Measurements from ENCODE around the gene PBLD. TPM values are rescaled to one million over a fixed set of nuclear protein-coding genes. Genes with fewer than 3 reads are reported as not detected.

Gene PBLD
- total RNA-seq, 1 experiment from 2014 or later: 11.7 TPM

- no peak overlapping the region for H3K27ac ChIP-seq
- BruUV-seq (replicated peaks): no TSS peak
- TF ChIP-seq EZH2 (IDR thresholded peaks at IDR 0.05; ENCODE audit: low read depth) (no peak), CTCF (conservative IDR thresholded peaks at IDR 0.05) (peak; percentile 81)
- peak; percentile 9 to 80 for DNase-seq
- H3K9me2 ChIP-seq (ENCODE audit: insufficient read depth): no peaks in the 10 kb centered on the region
- no peak overlapping the region for H2AFZ ChIP-seq
- no peaks in the 10 kb centered on the region for H3K27me3 ChIP-seq (ENCODE audit: insufficient read depth, low read depth)
- 0 out of 2 replicates have a peak, but pooled peaks cover 3% of the 10 kb centered on the region for H3F3A ChIP-seq (ENCODE audit: insufficient read depth, low read depth)
- intact Hi-C loops (cut with micrococcal nuclease; ENCODE audit: unreplicated experiment): loop anchor here (1.0 to 5.0 kb wide), 6 partner anchors 90 to 635 kb away; partner anchors contain the start of gene CTNNA3
- POLR2A ChIA-PET (ENCODE audit: unreplicated experiment): interaction anchor here (0.6 kb wide), 3 partner anchors 27 to 144 kb away, joined by 3 to 24 read pairs (median 15); no protein-coding TSS in a partner anchor
- H3K4me3 ChIP-seq: no peak overlapping the region
- H3K79me2 ChIP-seq (ENCODE audit: low read depth): no peaks in the 10 kb centered on the region
- peak overlapping the region; percentile 11 for H3K4me2 ChIP-seq
- H4K20me1 ChIP-seq (ENCODE audit: insufficient read depth): no peaks in the 10 kb centered on the region
- peaks cover 14% of the 10 kb centered on the region for H3K4me1 ChIP-seq (replicated peaks; ENCODE audit: insufficient read depth)
- H3K9me3 ChIP-seq (ENCODE audit: insufficient read depth, low read depth): no peaks in the 10 kb centered on the region
- H3K36me3 ChIP-seq (ENCODE audit: low read depth): no peaks in the 10 kb centered on the region
- CTCF ChIA-PET: interaction anchor here (0.5 to 2.8 kb wide), 8 partner anchors 78 to 605 kb away, joined by 3 to 24 read pairs (median 3); no protein-coding TSS in a partner anchor
Measured at GRCh38 chr10:68301790-68302502, 30.8 kb downstream of the PBLD start.

GRCh38 chr10:68301301-68301700, 31.4 kb downstream of the PBLD start:
- intact Hi-C loops (cut with micrococcal nuclease; ENCODE audit: unreplicated experiment): loop anchor here (5.0 kb wide), 2 partner anchors 604 to 634 kb away; partner anchors contain the start of gene CTNNA3
- H3F3A ChIP-seq (ENCODE audit: insufficient read depth, low read depth): 0 out of 2 replicates have a peak, but pooled peaks cover under 1% of the 10 kb centered on the region
- H3K27ac ChIP-seq: no peak overlapping the region
- H3K4me1 ChIP-seq (replicated peaks; ENCODE audit: insufficient read depth): peaks cover 9% of the 10 kb centered on the region
- H3K4me3 ChIP-seq: no peak overlapping the region
- ChIA-PET POLR2A (ENCODE audit: unreplicated experiment) (interaction anchor here (0.6 kb wide), 1 partner anchor 27 kb away, joined by 3 read pairs; no protein-coding TSS in a partner anchor), CTCF (interaction anchor here (0.5 to 2.8 kb wide), 8 partner anchors 77 to 604 kb away, joined by 3 to 24 read pairs (median 3); no protein-coding TSS in a partner anchor)
- no peaks in the 10 kb centered on the region for H4K20me1 ChIP-seq (ENCODE audit: insufficient read depth)
- TF ChIP-seq EZH2 (IDR thresholded peaks at IDR 0.05; ENCODE audit: low read depth) (no peak), CTCF (conservative IDR thresholded peaks at IDR 0.05) (no peak)
- H3K4me2 ChIP-seq: no peak overlapping the region
- no peaks in the 10 kb centered on the region for H3K9me2 ChIP-seq (ENCODE audit: insufficient read depth)
- no peaks in the 10 kb centered on the region for H3K9me3 ChIP-seq (ENCODE audit: insufficient read depth, low read depth)
- no TSS peak for BruUV-seq (replicated peaks)
- no peak for DNase-seq
- no peak overlapping the region for H2AFZ ChIP-seq
- no peaks in the 10 kb centered on the region for H3K27me3 ChIP-seq (ENCODE audit: insufficient read depth, low read depth)
- no peaks in the 10 kb centered on the region for H3K36me3 ChIP-seq (ENCODE audit: low read depth)
- no peaks in the 10 kb centered on the region for H3K79me2 ChIP-seq (ENCODE audit: low read depth)

GRCh38 chr10:68296843-68297663, 35.7 kb downstream of the PBLD start:
- H3F3A ChIP-seq (ENCODE audit: insufficient read depth, low read depth): no peaks in the 10 kb centered on the region
- H3K4me3 ChIP-seq: no peak overlapping the region
- H3K4me1 ChIP-seq (replicated peaks; ENCODE audit: insufficient read depth): peaks cover 8% of the 10 kb centered on the region
- H3K36me3 ChIP-seq (ENCODE audit: low read depth): no peaks in the 10 kb centered on the region
- no peak for DNase-seq
- H3K9me3 ChIP-seq (ENCODE audit: insufficient read depth, low read depth): no peaks in the 10 kb centered on the region
- no peaks in the 10 kb centered on the region for H4K20me1 ChIP-seq (ENCODE audit: insufficient read depth)
- POLR2A ChIA-PET (ENCODE audit: unreplicated experiment): no interaction called here
- BruUV-seq (replicated peaks): no TSS peak
- intact Hi-C loops (cut with micrococcal nuclease; ENCODE audit: unreplicated experiment): no loop called here
- no peak overlapping the region for H3K4me2 ChIP-seq
- H3K27me3 ChIP-seq (ENCODE audit: insufficient read depth, low read depth): no peaks in the 10 kb centered on the region
- no peak overlapping the region for H2AFZ ChIP-seq
- CTCF ChIA-PET: no interaction called here
- no peak for TF ChIP-seq CTCF (conservative IDR thresholded peaks at IDR 0.05)
- TF ChIP-seq EZH2 (IDR thresholded peaks at IDR 0.05; ENCODE audit: low read depth): no peak
- H3K79me2 ChIP-seq (ENCODE audit: low read depth): no peaks in the 10 kb centered on the region
- no peak overlapping the region for H3K27ac ChIP-seq
- H3K9me2 ChIP-seq (ENCODE audit: insufficient read depth): no peaks in the 10 kb centered on the region
